ENCODE data around the gene MRTFA.

DNA sequence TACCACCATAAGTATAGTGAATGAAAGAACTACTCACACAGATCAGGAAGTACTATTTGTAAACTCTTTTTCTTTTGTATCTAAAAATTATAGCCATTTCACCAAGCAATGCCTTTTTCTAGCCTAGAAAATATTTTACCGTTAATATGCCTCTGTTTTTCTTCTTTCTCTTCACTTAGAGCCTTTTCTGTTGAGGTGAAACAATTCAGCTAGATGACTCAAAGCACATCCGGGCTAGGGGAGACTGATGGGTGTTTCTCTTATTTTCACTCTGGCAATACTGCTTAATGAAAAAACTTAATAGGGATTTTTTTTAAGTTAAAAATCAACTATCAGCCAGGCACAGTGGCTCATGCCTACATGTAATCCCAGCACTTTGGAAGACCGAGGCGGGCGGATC, 172.8 kb downstream of the MRTFA start:
- no peak for TF ChIP-seq GATA3 (IDR thresholded peaks at IDR 0.05; ENCODE audit: low read depth, low read length)
- TF ChIP-seq GATA2 (IDR thresholded peaks at IDR 0.05; ENCODE audit: low read depth, low read length): no peak
